PFSK-1 (cell line): ENCODE results near the gene SH3RF1.

Experiments used
- FOXP2 ChIP-seq: optimal IDR thresholded peaks from 2 replicates; pipeline ENCODE3; 2011; ENCODE audit warnings: borderline replicate concordance, control low read depth, inconsistent platforms; ENCODE audit not compliant: insufficient read depth; ENCODE audit errors: extremely low read length, extremely low read depth
- POLR2AphosphoS5 ChIP-seq: IDR thresholded peaks from 2 replicates; pipeline ENCODE4 v1.6.1; 2012; ENCODE audit warnings: low read depth, mild to moderate bottlenecking, control low read depth, low read length, moderate library complexity
- REST ChIP-seq, 2 experiments: IDR thresholded peaks; 2 replicates each; pipeline versions ENCODE4 v1.6.1 to v1.8.0; 2011 to 2012; ENCODE audit warnings: low read depth in 2 of 2, low read length in 2 of 2, control low read depth in 1 of 2, inconsistent platforms in 1 of 2, mild to moderate bottlenecking in 1 of 2, moderate library complexity in 1 of 2; ENCODE audit not compliant: insufficient read depth in 1 of 2
- SIN3A ChIP-seq: IDR thresholded peaks from 2 replicates; pipeline ENCODE4 v1.6.1; 2012; ENCODE audit warnings: mild to moderate bottlenecking, low read length, moderate library complexity, borderline replicate concordance; ENCODE audit not compliant: insufficient read depth
- TAF1 ChIP-seq: IDR thresholded peaks from 2 replicates; pipeline ENCODE4 v1.6.1; 2012; ENCODE audit warnings: low read length, control low read depth, borderline replicate concordance; ENCODE audit not compliant: insufficient read depth

SH3RF1 gene

GRCh38 chr4:169238445-169238844, 32.3 kb downstream of the SH3RF1 start:
- no peak for TF ChIP-seq FOXP2
- TF ChIP-seq TAF1, result no peak
- no peak for TF ChIP-seq REST (IDR thresholded peaks at IDR 0.05; ENCODE audit: insufficient read depth in 1 of 2, low read depth in 2 of 2, low read length in 2 of 2)
- no peak for TF ChIP-seq SIN3A

- TF ChIP-seq TAF1 (no peak), SIN3A (no peak), FOXP2 (no peak), POLR2AphosphoS5 (no peak), REST (IDR thresholded peaks at IDR 0.05; ENCODE audit: insufficient read depth in 1 of 2, low read depth in 2 of 2, low read length in 2 of 2) (no peak)
These were observed 33.7 kb downstream of the SH3RF1 start for GRCh38 chr4:169236873-169237626.

GRCh38 chr4:169236078-169236477, 34.7 kb downstream of the SH3RF1 start:
- TF ChIP-seq POLR2AphosphoS5, result no peak
- TF ChIP-seq REST (IDR thresholded peaks at IDR 0.05; ENCODE audit: insufficient read depth in 1 of 2, low read depth in 2 of 2, low read length in 2 of 2), result no peak
- no peak for TF ChIP-seq SIN3A
- TF ChIP-seq FOXP2, result no peak
- no peak for TF ChIP-seq TAF1

GRCh38 chr4:169234137-169234855, 36.5 kb downstream of the SH3RF1 start:
- TF ChIP-seq SIN3A (no peak), FOXP2 (no peak), REST (IDR thresholded peaks at IDR 0.05; ENCODE audit: insufficient read depth in 1 of 2, low read depth in 2 of 2, low read length in 2 of 2) (no peak), POLR2AphosphoS5 (no peak), TAF1 (no peak)
